GM19238 (cell line): ENCODE results near the gene OR52N1.

Source experiments
- DNase-seq: peaks from one replicate; pipeline ENCODE4 v3.0.0; 2011; ENCODE audit warnings: low spot score; ENCODE audit not compliant: insufficient read length

Gene OR52N1

DNA sequence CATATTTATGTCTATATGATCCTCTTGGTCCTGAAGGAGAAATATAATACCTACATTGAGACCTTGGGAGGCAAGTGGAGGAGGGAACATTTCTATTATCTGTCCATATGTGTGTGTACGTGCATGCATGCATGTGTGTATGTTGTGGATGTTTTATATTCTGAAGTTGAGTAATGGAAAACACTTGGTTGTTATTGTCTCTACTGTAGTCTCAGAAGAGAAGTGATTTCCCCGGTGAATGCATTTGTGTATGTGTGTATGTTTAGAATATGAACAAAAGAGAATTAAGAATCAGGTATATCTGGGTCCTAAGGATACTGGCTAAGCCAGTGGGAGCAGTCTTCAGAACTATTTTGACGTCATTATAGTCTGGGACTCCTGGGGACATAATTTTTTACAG is at the start of gene OR52N1:
Gene OR52N1, minus strand, starts transcription at position 101 of the 400 bp plus-strand sequence. CDS start 2,449 bp downstream, outside the sequence.
- no peak for DNase-seq

GRCh38 chr11:5837695-5838094 is 46.6 kb upstream of the OR52N1 start:
- DNase-seq = no peak

- no peak for DNase-seq
These were observed 42.4 kb upstream of the OR52N1 start for GRCh38 chr11:5833446-5833845.

DNA sequence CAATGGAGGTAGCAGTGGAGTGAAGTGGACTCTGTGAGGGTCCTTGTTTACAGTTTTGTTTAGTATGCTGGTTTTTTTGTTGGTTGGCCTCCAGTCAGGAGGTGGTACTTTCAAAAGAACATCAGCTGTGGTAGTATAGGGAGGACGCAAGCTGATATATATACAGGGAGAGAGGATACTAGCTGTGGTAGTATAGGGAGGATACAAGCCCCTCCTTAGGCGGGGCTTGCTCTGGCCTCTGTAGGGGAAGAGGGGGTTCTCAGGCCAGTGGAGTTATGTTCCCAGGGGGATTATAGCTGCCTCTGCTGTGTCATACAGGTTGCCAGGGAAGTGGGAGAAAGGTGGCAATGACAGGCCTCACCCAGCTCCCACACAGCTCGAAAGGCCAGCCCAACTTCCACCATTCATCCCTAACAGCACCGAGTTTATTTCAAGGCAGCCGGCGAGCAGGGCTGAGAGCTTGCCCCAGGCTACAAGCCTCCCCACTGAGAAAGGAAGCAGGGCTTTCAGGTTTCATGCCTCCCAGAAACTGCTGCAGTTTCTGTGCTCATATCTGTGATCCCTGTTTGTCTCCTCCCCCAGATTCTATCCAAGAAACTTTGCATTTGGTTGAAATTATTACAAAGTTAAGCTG is 40.2 kb upstream of the OR52N1 start:
- DNase-seq = no peak

GRCh38 chr11:5818245-5818886 is 27.3 kb upstream of the OR52N1 start:
- DNase-seq = no peak

DNA sequence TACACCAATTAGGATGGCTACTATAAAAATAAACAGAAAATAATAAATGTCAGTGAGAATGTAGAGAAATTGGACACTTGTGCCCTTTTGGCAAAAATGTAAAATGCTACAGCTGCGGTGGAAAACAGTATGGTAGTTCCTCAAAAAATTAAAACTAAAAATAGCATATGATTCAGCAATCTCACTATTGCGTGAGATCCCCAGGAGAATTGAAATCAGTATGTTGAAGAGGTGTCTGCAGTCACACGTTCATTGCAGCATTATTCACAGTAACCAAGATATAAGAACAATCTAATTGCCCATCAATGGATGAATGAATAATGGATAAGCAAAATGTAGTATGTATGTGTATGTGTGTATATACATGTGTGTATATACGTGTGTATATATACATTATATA is 24.5 kb upstream of the OR52N1 start:
- DNase-seq = no peak

GRCh38 chr11:5809905-5810795 is 19.1 kb upstream of the OR52N1 start:
- DNase-seq = no peak

DNA sequence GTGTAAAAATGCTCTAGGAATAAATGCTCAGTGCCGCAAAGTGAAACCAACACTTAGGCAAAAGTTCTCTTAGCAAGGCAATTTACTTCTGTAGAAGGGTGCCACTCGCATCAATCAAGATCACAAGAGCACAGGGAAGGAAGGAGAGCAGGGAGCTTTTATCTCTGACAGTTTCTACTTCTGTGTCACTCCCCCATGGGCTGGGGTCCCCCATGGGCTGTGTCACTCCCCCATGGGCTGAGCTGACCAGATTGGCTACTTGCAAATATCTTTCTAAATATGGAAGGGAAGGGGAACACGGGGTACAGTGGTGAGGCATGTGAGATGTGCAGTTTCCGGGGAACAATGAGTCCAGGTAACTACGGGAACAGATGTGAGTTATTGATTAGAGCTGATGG is 18.1 kb upstream of the OR52N1 start:
- DNase-seq = no peak

- DNase-seq = peak; percentile 3
These were observed 17.5 kb upstream of the OR52N1 start, which contains the start of gene OR52N2 for GRCh38 chr11:5808500-5809121. TSS of gene OR52N2 (plus strand) at chr11:5808924. CDS start at chr11:5820336, 11,412 bp downstream.

DNA sequence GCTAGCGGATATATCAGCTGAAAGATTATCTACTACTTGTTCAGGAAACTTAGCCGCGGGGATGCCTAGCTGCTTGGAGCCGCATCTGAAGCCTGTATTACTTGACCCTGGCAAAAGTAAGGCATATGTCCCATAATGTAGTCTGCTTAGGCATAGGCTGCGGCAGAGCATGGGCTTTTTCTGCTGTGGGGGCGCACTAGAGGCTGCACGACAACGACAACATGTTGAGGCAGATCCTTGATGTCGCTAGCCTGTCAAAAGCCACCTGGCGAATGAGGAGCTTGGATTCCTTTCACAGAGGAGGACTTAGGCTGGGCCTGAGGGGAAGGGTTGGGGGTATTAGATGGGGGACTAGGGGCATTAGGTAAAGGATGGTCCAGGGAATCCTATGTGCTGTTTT is 16.5 kb upstream of the OR52N1 start:
- no peak for DNase-seq

GRCh38 chr11:5803982-5804381 is 12.9 kb upstream of the OR52N1 start:
- DNase-seq = no peak

- DNase-seq = no peak
These were observed 5.5 kb upstream of the OR52N1 start for GRCh38 chr11:5796541-5796940.

DNA sequence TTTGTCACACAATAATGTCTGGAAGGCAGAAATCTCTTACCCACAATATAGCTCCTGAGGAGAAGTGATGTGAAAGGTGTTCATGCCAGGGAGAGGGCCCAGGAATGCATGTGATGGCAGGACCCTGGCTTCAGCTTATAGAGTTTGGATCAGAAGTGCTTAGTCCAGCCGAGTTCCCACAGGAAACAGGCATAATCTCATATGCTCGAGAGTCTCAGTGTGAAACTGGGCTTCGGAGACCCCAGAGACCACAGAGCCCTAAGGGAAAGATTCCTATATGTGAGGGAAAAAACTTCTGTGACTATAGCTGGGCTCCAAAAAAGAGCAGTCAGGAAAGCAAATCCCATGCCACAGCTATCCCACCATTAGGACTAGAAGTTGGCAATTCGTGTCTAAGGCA is 7.8 kb downstream of the OR52N1 start, which contains the start of gene OR52N5:
Gene OR52N5, minus strand, starts transcription at position 101 of the 400 bp plus-strand sequence. CDS start 4,721 bp downstream, outside the sequence.
- DNase-seq = no peak

- DNase-seq = no peak
These were observed 24.0 kb downstream of the OR52N1 start for GRCh38 chr11:5767056-5767455.

- DNase-seq = no peak
These were observed 37.1 kb downstream of the OR52N1 start, which contains the start of gene OR52N4 for GRCh38 chr11:5753943-5754342. TSS of gene OR52N4 (plus strand) at chr11:5754243. CDS start at chr11:5754741, 498 bp downstream.

DNA sequence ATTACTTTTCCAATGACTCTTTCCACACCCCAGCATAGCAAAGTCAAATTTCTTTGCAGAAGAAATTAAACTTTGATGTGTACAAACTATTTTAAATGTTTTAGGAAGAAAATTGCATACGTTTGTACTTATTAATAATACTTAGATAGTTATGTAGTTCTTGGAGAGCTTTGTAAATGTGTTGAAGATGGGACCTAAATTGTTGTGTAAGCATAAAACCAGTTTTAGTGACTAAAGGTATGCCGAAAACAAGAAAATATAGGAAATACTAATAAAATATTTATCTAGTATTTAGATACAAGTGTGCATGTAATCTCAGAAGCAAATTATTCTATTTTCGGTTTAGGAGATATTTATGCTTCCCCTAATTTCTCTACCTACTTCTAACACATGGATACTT is 41.2 kb downstream of the OR52N1 start:
- no peak for DNase-seq

DNA sequence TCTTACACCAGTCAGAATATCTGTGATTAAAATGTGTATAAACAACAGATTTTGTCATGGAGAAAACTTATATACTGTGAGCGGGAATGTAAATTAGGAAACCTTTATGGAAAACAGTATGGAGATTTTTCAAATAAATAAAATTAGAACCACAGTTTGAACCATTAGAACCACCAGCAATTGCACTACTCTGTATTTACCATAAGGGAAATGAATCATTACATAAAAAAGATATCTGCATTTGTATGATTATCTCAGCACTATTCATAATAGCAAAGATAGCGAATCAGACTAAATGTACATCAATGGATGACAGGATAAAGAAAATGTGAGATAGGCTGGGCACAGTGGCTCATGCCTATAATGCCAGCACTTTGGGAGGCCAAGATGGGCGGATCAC is 44.5 kb downstream of the OR52N1 start:
- DNase-seq = no peak

- no peak for DNase-seq
These were observed 52.6 kb downstream of the OR52N1 start for GRCh38 chr11:5738431-5738830.

DNA sequence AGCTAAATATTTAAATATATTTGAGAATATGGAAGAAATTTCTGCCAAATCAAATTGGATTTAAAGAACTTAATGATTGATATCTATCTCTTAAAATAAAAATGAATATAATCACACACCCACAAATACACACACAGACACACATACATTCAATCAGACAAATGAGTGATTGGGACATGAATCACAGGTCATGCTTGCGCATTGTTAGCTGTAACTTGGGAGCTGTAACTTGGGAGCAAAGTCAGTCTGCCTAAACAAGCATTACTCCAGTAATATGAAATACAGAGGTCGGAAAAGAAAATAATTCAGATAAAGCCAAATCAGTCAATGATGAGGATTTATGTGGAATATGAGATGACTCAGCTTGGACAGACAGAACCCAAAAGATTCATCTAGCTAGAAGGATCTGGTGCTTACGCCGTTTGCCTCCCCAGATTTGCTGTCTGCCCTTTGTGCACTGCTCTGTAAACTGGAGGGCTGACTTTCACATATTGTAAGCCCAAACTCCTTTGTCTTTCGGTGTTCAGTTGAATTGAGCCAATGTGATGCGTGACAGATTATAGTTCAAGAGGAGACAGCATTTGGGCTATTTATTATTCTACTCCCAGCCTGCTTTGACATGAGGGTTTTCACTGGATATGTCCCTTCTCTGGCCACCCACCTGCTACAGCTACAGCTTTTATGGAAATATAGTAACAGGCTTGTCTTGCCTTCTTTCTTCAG is 53.2 kb downstream of the OR52N1 start:
- no peak for DNase-seq

DNA sequence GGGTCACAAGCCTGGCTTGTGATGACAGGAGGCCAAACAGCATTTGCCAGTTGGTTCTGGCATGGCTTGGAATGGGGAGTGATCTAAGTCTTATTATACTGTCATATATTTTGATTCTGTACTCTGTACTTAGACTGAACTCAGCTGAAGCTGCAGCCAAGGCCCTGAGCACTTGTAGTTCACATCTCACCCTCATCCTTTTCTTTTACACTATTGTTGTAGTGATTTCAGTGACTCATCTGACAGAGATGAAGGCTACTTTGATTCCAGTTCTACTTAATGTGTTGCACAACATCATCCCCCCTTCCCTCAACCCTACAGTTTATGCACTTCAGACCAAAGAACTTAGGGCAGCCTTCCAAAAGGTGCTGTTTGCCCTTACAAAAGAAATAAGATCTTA is 54.0 kb downstream of the OR52N1 start:
- no peak for DNase-seq
